ENCODE measurements around the gene PSORS1C1.

Gene PSORS1C1

GRCh38 chr6:31128093-31128676 is 13.6 kb downstream of the PSORS1C1 start:
- DNase-seq: peak; percentile 81

- DNase-seq: no peak
Observed at GRCh38 chr6:31129130-31129529, 14.5 kb downstream of the PSORS1C1 start.

- DNase-seq: no peak
Observed at GRCh38 chr6:31130751-31131150, 16.2 kb downstream of the PSORS1C1 start.

- no peak for DNase-seq
Observed at GRCh38 chr6:31131595-31131994, 17.0 kb downstream of the PSORS1C1 start.

GRCh38 chr6:31132806-31133205 is 18.2 kb downstream of the PSORS1C1 start:
- no peak for DNase-seq

- DNase-seq: no peak
Observed at GRCh38 chr6:31135710-31136109, 21.1 kb downstream of the PSORS1C1 start.

GRCh38 chr6:31138982-31139381 is 24.4 kb downstream of the PSORS1C1 start, which contains the start of gene PSORS1C2:
Gene PSORS1C2 (minus strand): TSS chr6:31139066. CDS start chr6:31139026, 40 bp downstream.
- DNase-seq: no peak

GRCh38 chr6:31139599-31139998 is 25.0 kb downstream of the PSORS1C1 start:
- DNase-seq: no peak

- no peak for DNase-seq
Observed at GRCh38 chr6:31140643-31141042, 26.0 kb downstream of the PSORS1C1 start.

GRCh38 chr6:31142361-31142761 is 27.8 kb downstream of the PSORS1C1 start:
- DNase-seq: no peak

- DNase-seq: no peak
Observed at GRCh38 chr6:31143148-31143547, 28.5 kb downstream of the PSORS1C1 start.

- DNase-seq: no peak
Observed at GRCh38 chr6:31144296-31144969, 29.8 kb downstream of the PSORS1C1 start.

- DNase-seq: no peak
Observed at GRCh38 chr6:31144970-31145340, 30.4 kb downstream of the PSORS1C1 start.

- no peak for DNase-seq
Observed at GRCh38 chr6:31145386-31145785, 30.8 kb downstream of the PSORS1C1 start.

- no peak for DNase-seq
Observed at GRCh38 chr6:31149827-31150447, 35.3 kb downstream of the PSORS1C1 start.

GRCh38 chr6:31152781-31153180 is 38.2 kb downstream of the PSORS1C1 start:
- peak; percentile 72 for DNase-seq

- no peak for DNase-seq
Observed at GRCh38 chr6:31154436-31154835, 39.8 kb downstream of the PSORS1C1 start.

GRCh38 chr6:31156641-31157040 is 42.0 kb downstream of the PSORS1C1 start:
- no peak for DNase-seq

- DNase-seq: no peak
Observed at GRCh38 chr6:31157513-31158139, 43.0 kb downstream of the PSORS1C1 start, which contains the start of gene CCHCR1. Gene CCHCR1 (minus strand): TSS chr6:31157802. CDS start chr6:31157600, 202 bp downstream.

GRCh38 chr6:31158140-31158862 is 43.7 kb downstream of the PSORS1C1 start, which contains the start of gene TCF19:
Gene TCF19 (plus strand): TSS chr6:31158589. CDS start chr6:31159470, 881 bp downstream.
- DNase-seq: peak; percentile 97

GRCh38 chr6:31158863-31159855 is 44.6 kb downstream of the PSORS1C1 start:
- peak; percentile 49 for DNase-seq

Measured in DMS53 (cell line).